Parathyroid adenoma (tissue), 2 donors: Measurements from ENCODE around the gene GDF9.

Source experiments
- H2AFZ ChIP-seq: fragments of 300-600 bp; sonication (generic); one replicate; pipeline ENCODE4 v1.7.0; 2017; ENCODE audit warnings: antibody characterized with exemption, mild to moderate bottlenecking
- H3K27ac ChIP-seq: fragments of 300-600 bp; sonication (generic); one replicate; pipeline ENCODE4 v1.7.0; 2017
- H3K27me3 ChIP-seq: fragments of 300-600 bp; sonication (generic); one replicate; pipeline ENCODE4 v1.7.0; 2017; ENCODE audit warnings: low read length; ENCODE audit not compliant: control insufficient read depth, insufficient read depth
- H3K36me3 ChIP-seq: fragments of 300-600 bp; sonication (generic); one replicate; pipeline ENCODE4 v1.7.0; 2017; ENCODE audit warnings: low read length; ENCODE audit not compliant: control insufficient read depth, insufficient read depth
- H3K4me1 ChIP-seq: fragments of 300-600 bp; sonication (generic); one replicate; pipeline ENCODE4 v1.7.0; 2017; ENCODE audit warnings: control low read depth
- H3K4me2 ChIP-seq: fragments of 300-600 bp; sonication (generic); one replicate; pipeline ENCODE4 v1.7.0; 2017; ENCODE audit warnings: low read length
- H3K4me3 ChIP-seq: fragments of 300-600 bp; sonication (generic); one replicate; pipeline ENCODE4 v1.7.0; 2017; ENCODE audit warnings: low read depth, low read length
- H3K79me2 ChIP-seq: fragments of 300-600 bp; sonication (generic); one replicate; pipeline ENCODE4 v1.7.0; 2017; ENCODE audit warnings: control low read depth
- H3K9ac ChIP-seq: fragments of 300-600 bp; sonication (generic); one replicate; pipeline ENCODE4 v1.7.0; 2017; ENCODE audit warnings: mild to moderate bottlenecking
- H3K9me3 ChIP-seq: fragments of 300-600 bp; sonication (generic); one replicate; pipeline ENCODE4 v1.7.0; 2017; ENCODE audit warnings: low read length; ENCODE audit not compliant: control insufficient read depth
- TF ChIP-seq, protein P1 (sequence below): fragments of 300-600 bp; sonication (generic); IDR thresholded peaks from one replicate; pipeline ENCODE4 v1.7.0; 2017; ENCODE audit warnings: antibody characterized with exemption, mild to moderate bottlenecking
- donor health status: primary hyperparathyroidism.

GDF9 gene

GRCh38 chr5:132812123-132812765, 54.0 kb downstream of the GDF9 start:
- H3K9me3 ChIP-seq: no peaks in the 10 kb centered on the region
- no peaks in the 10 kb centered on the region for H3K36me3 ChIP-seq
- H2AFZ ChIP-seq: no peak overlapping the region
- H3K4me1 ChIP-seq: no peaks in the 10 kb centered on the region
- no peak overlapping the region for H3K9ac ChIP-seq
- H3K4me2 ChIP-seq: no peak overlapping the region
- TF ChIP-seq, protein P1, sequence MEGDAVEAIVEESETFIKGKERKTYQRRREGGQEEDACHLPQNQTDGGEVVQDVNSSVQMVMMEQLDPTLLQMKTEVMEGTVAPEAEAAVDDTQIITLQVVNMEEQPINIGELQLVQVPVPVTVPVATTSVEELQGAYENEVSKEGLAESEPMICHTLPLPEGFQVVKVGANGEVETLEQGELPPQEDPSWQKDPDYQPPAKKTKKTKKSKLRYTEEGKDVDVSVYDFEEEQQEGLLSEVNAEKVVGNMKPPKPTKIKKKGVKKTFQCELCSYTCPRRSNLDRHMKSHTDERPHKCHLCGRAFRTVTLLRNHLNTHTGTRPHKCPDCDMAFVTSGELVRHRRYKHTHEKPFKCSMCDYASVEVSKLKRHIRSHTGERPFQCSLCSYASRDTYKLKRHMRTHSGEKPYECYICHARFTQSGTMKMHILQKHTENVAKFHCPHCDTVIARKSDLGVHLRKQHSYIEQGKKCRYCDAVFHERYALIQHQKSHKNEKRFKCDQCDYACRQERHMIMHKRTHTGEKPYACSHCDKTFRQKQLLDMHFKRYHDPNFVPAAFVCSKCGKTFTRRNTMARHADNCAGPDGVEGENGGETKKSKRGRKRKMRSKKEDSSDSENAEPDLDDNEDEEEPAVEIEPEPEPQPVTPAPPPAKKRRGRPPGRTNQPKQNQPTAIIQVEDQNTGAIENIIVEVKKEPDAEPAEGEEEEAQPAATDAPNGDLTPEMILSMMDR: no peak
- H3K27ac ChIP-seq: no peak overlapping the region
- no peaks in the 10 kb centered on the region for H3K27me3 ChIP-seq
- H3K4me3 ChIP-seq: no peak overlapping the region
- no peaks in the 10 kb centered on the region for H3K79me2 ChIP-seq
